GM12878 (cell line): ENCODE measurements around the gene XPC. TPM values are rescaled to one million over a fixed set of nuclear protein-coding genes. Genes with fewer than 3 reads are reported as not detected.

Experiments
- ATAC-seq: fragments of 200-7000 bp; cut with Tn5 transposase; 3 replicates; pipeline ENCODE4 v1.9.1; 2020; ENCODE audit warnings: mild to moderate bottlenecking, moderate library complexity
- BruUV-seq: library from RNA; stranded (reverse); fragments of 400-500 nt; replicated peaks from 2 replicates; lab custom pipeline; 2021; lab: Mats Ljungman, UMichigan
- CTCF ChIA-PET: fragments of 300-600 bp; sonication (Branson Sonifier 250); formaldehyde crosslinking; extraction: SDS; loops from one replicate; lab custom pipeline; 2021; ENCODE audit warnings: inconsistent platforms; lab: Yijun Ruan, JAX
- POLR2A ChIA-PET: fragments of 350-600 bp; formaldehyde crosslinking; extraction: SDS; loops from one replicate; lab custom pipeline; 2021; ENCODE audit warnings: inconsistent platforms; lab: Charles Lee
- RAD21 ChIA-PET: fragments of 300-600 bp; sonication (Branson Sonifier 250); formaldehyde crosslinking; loops from one replicate; lab custom pipeline; 2023; ENCODE audit warnings: antibody characterized with exemption; ENCODE audit not compliant: unreplicated experiment; lab: Charles Lee
- SMC1A ChIA-PET: fragments of 300-600 bp; sonication (Branson Sonifier 250); formaldehyde crosslinking; loops from one replicate; lab custom pipeline; 2023; ENCODE audit not compliant: unreplicated experiment, uncharacterized antibody; lab: Charles Lee
- DNase-seq: peaks from one replicate; pipeline ENCODE4 v3.0.0-alpha.2; 2011; ENCODE audit warnings: low read depth, low spot score
- FAIRE-seq: peaks from 3 replicates; lab custom pipeline; 2011; peaks lifted over from hg19 to GRCh38; lab: Jason Lieb, UNC
- H2AFZ ChIP-seq: 2 replicates; pipeline ENCODE4 v1.6.0; 2011; ENCODE audit warnings: low read depth, low read length, control low read depth; ENCODE audit not compliant: control insufficient read depth
- H3K27ac ChIP-seq: 2 replicates; pipeline ENCODE4 v1.5.1; 2011; ENCODE audit warnings: control low read depth; ENCODE audit not compliant: control insufficient read depth, insufficient read depth
- H3K27me3 ChIP-seq, 2 experiments: replicated peaks in 1 of 2; 2 replicates each; pipeline versions ENCODE4 v1.6.0 to v1.6.1; 2011; ENCODE audit warnings: low read length in 1 of 2; ENCODE audit not compliant: control insufficient read depth in 2 of 2, insufficient read depth in 2 of 2
- H3K36me3 ChIP-seq, 2 experiments: 2 replicates each; pipeline ENCODE4 v1.5.1; 2011; ENCODE audit warnings: low read length in 1 of 2; ENCODE audit not compliant: control insufficient read depth in 2 of 2, insufficient read depth in 2 of 2
- H3K4me1 ChIP-seq: 2 replicates; pipeline ENCODE4 v1.6.1; 2011; ENCODE audit warnings: mild to moderate bottlenecking, low read length, moderate library complexity, mixed read lengths; ENCODE audit not compliant: control insufficient read depth, insufficient read depth
- H3K4me2 ChIP-seq: 2 replicates; pipeline ENCODE4 v1.6.0; 2011; ENCODE audit warnings: control low read depth; ENCODE audit not compliant: control insufficient read depth, insufficient read depth
- H3K4me3 ChIP-seq: fragments of 200-600 bp; sonication (generic); 2 replicates; pipeline ENCODE4 v1.5.1; 2016
- H3K79me2 ChIP-seq: 2 replicates; pipeline ENCODE4 v1.6.0; 2011; ENCODE audit warnings: low read length; ENCODE audit not compliant: control insufficient read depth, insufficient read depth
- H3K9ac ChIP-seq: 2 replicates; pipeline ENCODE4 v1.8.0; 2011; ENCODE audit warnings: low read length, control low read depth, mixed read lengths; ENCODE audit not compliant: control insufficient read depth, insufficient read depth
- H3K9me3 ChIP-seq: replicated peaks from 3 replicates; pipeline ENCODE4 v1.5.1; 2011; ENCODE audit warnings: mild to moderate bottlenecking, low read length; ENCODE audit not compliant: control insufficient read depth, insufficient read depth
- H4K20me1 ChIP-seq: 2 replicates; pipeline ENCODE4 v1.6.0; 2011; ENCODE audit not compliant: control insufficient read depth, insufficient read depth
- ATF3 ChIP-seq: IDR thresholded peaks from 2 replicates; pipeline ENCODE4 v1.6.1; 2011; ENCODE audit warnings: low read depth, mild to moderate bottlenecking, low read length, moderate library complexity, borderline replicate concordance; ENCODE audit errors: extremely low read depth
- CHD4 ChIP-seq: fragments of 200-600 bp; sonication (generic); IDR thresholded peaks from 2 replicates; pipeline ENCODE4 v1.6.1; 2016; ENCODE audit warnings: mild to moderate bottlenecking
- CREB1 ChIP-seq: IDR thresholded peaks from 2 replicates; pipeline ENCODE4 v1.6.1; 2012; ENCODE audit warnings: low read depth, mild to moderate bottlenecking, inconsistent platforms
- CTCF ChIP-seq, 3 experiments: IDR thresholded peaks in 2 of 3; conservative IDR thresholded peaks in 1 of 3; 2 replicates each; pipeline ENCODE4 v1.5.1; 2011; ENCODE audit warnings: low read depth in 3 of 3, low read length in 3 of 3, mild to moderate bottlenecking in 3 of 3, control low read depth in 2 of 3, moderate library complexity in 2 of 3, inconsistent platforms in 1 of 3, mixed read lengths in 1 of 3; ENCODE audit not compliant: control insufficient read depth in 2 of 3, insufficient read depth in 1 of 3; ENCODE audit errors: extremely low read depth in 1 of 3
- E4F1 ChIP-seq: fragments of 450-650 bp; IDR thresholded peaks from 2 replicates; pipeline ENCODE4 v1.6.1; 2018; ENCODE audit warnings: borderline replicate concordance, mild to moderate bottlenecking; ENCODE audit not compliant: partially characterized antibody
- FOXM1 ChIP-seq: IDR thresholded peaks from 2 replicates; pipeline ENCODE4 v1.6.1; 2012; ENCODE audit warnings: low read depth, mild to moderate bottlenecking, inconsistent platforms, low read length, moderate library complexity
- HDGF ChIP-seq: fragments of 450-650 bp; IDR thresholded peaks from 2 replicates; pipeline ENCODE4 v1.6.1; 2016; ENCODE audit warnings: antibody characterized with exemption
- IRF4 ChIP-seq: IDR thresholded peaks from 2 replicates; pipeline ENCODE4 v1.6.1; 2011; ENCODE audit warnings: low read depth, low read length
- KLF5 ChIP-seq: fragments of 450-650 bp; IDR thresholded peaks from 2 replicates; pipeline ENCODE4 v1.6.1; 2014; ENCODE audit warnings: mild to moderate bottlenecking; ENCODE audit not compliant: partially characterized antibody
- POLR2AphosphoS2 ChIP-seq: IDR thresholded peaks from 2 replicates; pipeline ENCODE4 v1.6.1; 2011; ENCODE audit warnings: low read depth, mild to moderate bottlenecking, low read length, improper control_type of control experiment, moderate library complexity
- RFX5 ChIP-seq: IDR thresholded peaks from 2 replicates; pipeline ENCODE4 v1.6.1; 2011; ENCODE audit warnings: low read depth, low read length, improper control_type of control experiment
- SIX5 ChIP-seq: IDR thresholded peaks from 2 replicates; pipeline ENCODE4 v1.6.1; 2011; ENCODE audit warnings: mild to moderate bottlenecking, low read depth, low read length, moderate library complexity; ENCODE audit not compliant: severe bottlenecking
- STAT1 ChIP-seq: fragments of 450-650 bp; conservative IDR thresholded peaks from 2 replicates; pipeline ENCODE4 v1.6.1; 2014; ENCODE audit warnings: antibody characterized with exemption, mild to moderate bottlenecking
- SUZ12 ChIP-seq: fragments of 200-600 bp; sonication (generic); IDR thresholded peaks from one replicate; pipeline ENCODE4 v1.6.1; 2018; ENCODE audit warnings: antibody characterized with exemption, mild to moderate bottlenecking; ENCODE audit not compliant: unreplicated experiment
- TARDBP ChIP-seq: IDR thresholded peaks from 2 replicates; pipeline ENCODE4 v1.6.1; 2016; ENCODE audit warnings: borderline replicate concordance
- WGBS: methylation state at CpG from one replicate; pipeline ENCODE4 v1.1.6; 2016; ENCODE audit warnings: low lambda C conversion rate; ENCODE audit not compliant: insufficient replicate concordance, insufficient coverage; ENCODE audit errors: missing lambda C conversion rate; 5-methylcytosine and 5-hydroxymethylcytosine counted together
- in situ Hi-C: fragments of 300-500 bp; cut with MboI; formaldehyde crosslinking; loops from 9 replicates; pipeline ENCODE4 v1.14.3; 2018; ENCODE audit warnings: mixed read lengths
- intact Hi-C: fragments of 100-400 bp; cut with micrococcal nuclease; formaldehyde crosslinking; loops from one replicate; pipeline ENCODE4 v1.14.2; 2022; ENCODE audit not compliant: unreplicated experiment
- polyA plus RNA-seq, 11 experiments: library from polyadenylated mRNA; depleted of rRNA in 4 of 11; unstranded in 6 of 11; stranded (reverse) in 5 of 11; fragments of >200 nt; fragmentation: Nextera tagmentation in 4 of 11; fragmentation: Illumina TruSeq in 1 of 11; extraction: Ambion mirVana in 4 of 11; extraction: Trizol in 1 of 11; gene quantifications; 1 replicate in 1 of 11; 2 replicates in 10 of 11; pipeline versions ENCODE4 v1.2.1 to v1.2.3, GENCODE V29; 2011 to 2016; ENCODE audit warnings: inconsistent platforms in 2 of 11, missing spikeins in 2 of 11, low read depth in 1 of 11
- total RNA-seq, 4 experiments: library from RNA; depleted of rRNA in 3 of 4; stranded (reverse); fragments of >200 nt in 3 of 4; fragmentation: Illumina TruSeq in 1 of 4; extraction: Trizol in 1 of 4; gene quantifications; 2 replicates each; pipeline versions ENCODE4 v1.2.1 to v1.2.3, GENCODE V29; 2013 to 2021
- TF ChIP-seq, protein P1 (sequence below): IDR thresholded peaks from 2 replicates; pipeline ENCODE4 v1.6.1; 2011; ENCODE audit warnings: low read depth, low read length, improper control_type of control experiment, borderline replicate concordance

XPC gene
- total and polyA plus RNA-seq, 10 of the 15 experiments (the other 5 are each of a cell fraction or from before 2014, with no cell fraction given): 4.0 to 48.3 (median 29.8) TPM

- TF ChIP-seq TARDBP (no peak), SIX5 (no peak), HDGF (no peak), POLR2AphosphoS2 (no peak), CTCF (IDR thresholded peaks at IDR 0.05 in 2 of 3, conservative IDR thresholded peaks at IDR 0.05 in 1 of 3; ENCODE audit: control insufficient read depth in 2 of 3, extremely low read depth in 1 of 3, insufficient read depth in 1 of 3, low read depth in 3 of 3, low read length in 3 of 3) (peak; percentile 9 to 47 (median 27); a peak in 5 of 6 replicates), CHD4 (no peak), IRF4 (no peak), FOXM1 (0 out of 2 replicates have a peak, but pooled peaks have one; percentile 28)
Observed at GRCh38 chr3:14216257-14217048, 38.1 kb upstream of the XPC start (continued).

- RAD21 ChIA-PET: no interaction called here
- POLR2A ChIA-PET: no interaction called here
- CTCF ChIA-PET: interaction anchor here (2.9 kb wide), 1 partner anchor 11 kb away, joined by 11 read pairs; no protein-coding TSS in a partner anchor
- H3K4me2 ChIP-seq: no peak overlapping the region
- H3K27me3 ChIP-seq: no peaks in the 10 kb centered on the region
- H3K9ac ChIP-seq: no peak overlapping the region
- H3K9me3 ChIP-seq: no peaks in the 10 kb centered on the region
- WGBS: 59% methylated on average over 4 of the region's 4 CpGs
- no peak overlapping the region for H3K27ac ChIP-seq
- no peaks in the 10 kb centered on the region for H3K79me2 ChIP-seq
- ATAC-seq: no peak
- no peak overlapping the region for H2AFZ ChIP-seq
- no TSS peak for BruUV-seq
- FAIRE-seq: no peak
- H4K20me1 ChIP-seq: no peaks in the 10 kb centered on the region
- in situ Hi-C loops: no loop called here
- intact Hi-C loops: no loop called here
- no peak for DNase-seq
- no peaks in the 10 kb centered on the region for H3K36me3 ChIP-seq
- H3K4me1 ChIP-seq: no peaks in the 10 kb centered on the region
- SMC1A ChIA-PET: no interaction called here
- H3K4me3 ChIP-seq: no peak overlapping the region
- no peak for TF ChIP-seq CREB1
- no peak for TF ChIP-seq ATF3
- TF ChIP-seq E4F1: no peak
- TF ChIP-seq SUZ12: no peak
- no peak for TF ChIP-seq STAT1
- no peak for TF ChIP-seq KLF5
- TF ChIP-seq, protein P1, sequence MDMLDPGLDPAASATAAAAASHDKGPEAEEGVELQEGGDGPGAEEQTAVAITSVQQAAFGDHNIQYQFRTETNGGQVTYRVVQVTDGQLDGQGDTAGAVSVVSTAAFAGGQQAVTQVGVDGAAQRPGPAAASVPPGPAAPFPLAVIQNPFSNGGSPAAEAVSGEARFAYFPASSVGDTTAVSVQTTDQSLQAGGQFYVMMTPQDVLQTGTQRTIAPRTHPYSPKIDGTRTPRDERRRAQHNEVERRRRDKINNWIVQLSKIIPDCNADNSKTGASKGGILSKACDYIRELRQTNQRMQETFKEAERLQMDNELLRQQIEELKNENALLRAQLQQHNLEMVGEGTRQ: no peak
- no peak for TF ChIP-seq RFX5
Observed at GRCh38 chr3:14214764-14215163, 36.4 kb upstream of the XPC start.
